Panc1 (cell line): ENCODE measurements around the gene ARMCX2. TPM values are rescaled to one million over a fixed set of nuclear protein-coding genes. Genes with fewer than 3 reads are reported as not detected.

Experiments
- ATAC-seq: fragments of 200-7000 bp; cut with Tn5 transposase; 2 replicates; pipeline ENCODE4 v1.9.1; 2020; ENCODE audit warnings: mild to moderate bottlenecking, moderate library complexity
- BruUV-seq: library from RNA; stranded (reverse); fragments of 400-500 nt; replicated peaks from 2 replicates; lab custom pipeline; 2021; lab: Mats Ljungman, UMichigan
- CTCF ChIA-PET: fragments of 300-600 bp; sonication (Branson Sonifier 250); formaldehyde crosslinking; loops from one replicate; lab custom pipeline; 2022; ENCODE audit warnings: antibody characterized with exemption; lab: Charles Lee
- POLR2A ChIA-PET: fragments of 300-600 bp; sonication (Branson Sonifier 250); formaldehyde crosslinking; loops from one replicate; lab custom pipeline; 2022; ENCODE audit warnings: antibody characterized with exemption; lab: Charles Lee
- DNase-seq: peaks from one replicate; pipeline ENCODE4 v3.0.0-alpha.2; 2010; ENCODE audit warnings: low read depth, low spot score
- H3K27ac ChIP-seq: 2 replicates; pipeline ENCODE4 v1.5.1; 2011; ENCODE audit warnings: mild to moderate bottlenecking, low read length, inconsistent platforms
- H3K27me3 ChIP-seq: fragments of 200-500 bp; sonication (Bioruptor generic); 2 replicates; pipeline ENCODE4 v1.6.0; 2014; ENCODE audit warnings: low read length, inconsistent platforms; ENCODE audit not compliant: control insufficient read depth, insufficient read depth
- H3K36me3 ChIP-seq: fragments of 200-500 bp; sonication (Bioruptor generic); 2 replicates; pipeline ENCODE4 v1.5.1; 2014; ENCODE audit warnings: inconsistent platforms, mild to moderate bottlenecking, low read length, moderate library complexity; ENCODE audit not compliant: control insufficient read depth, insufficient read depth
- H3K4me1 ChIP-seq: 2 replicates; pipeline ENCODE4 v1.5.1; 2011; ENCODE audit warnings: inconsistent platforms, mild to moderate bottlenecking, low read length, moderate library complexity; ENCODE audit not compliant: control insufficient read depth, insufficient read depth
- H3K4me3 ChIP-seq, 2 experiments: 2 replicates each; pipeline ENCODE4 v1.5.1; 2011 to 2012; ENCODE audit warnings: low read depth in 2 of 2, low read length in 2 of 2, mild to moderate bottlenecking in 2 of 2, inconsistent platforms in 1 of 2, moderate library complexity in 1 of 2
- H3K9me3 ChIP-seq: fragments of 200-500 bp; sonication (Bioruptor generic); 2 replicates; pipeline ENCODE4 v1.5.1; 2014; ENCODE audit warnings: low read depth, mild to moderate bottlenecking, inconsistent platforms, low read length, moderate library complexity; ENCODE audit not compliant: control insufficient read depth, insufficient read depth
- POLR2AphosphoS5 ChIP-seq: IDR thresholded peaks from 2 replicates; pipeline ENCODE4 v1.6.1; 2012; ENCODE audit warnings: mild to moderate bottlenecking, low read depth, low read length, moderate library complexity
- SIN3A ChIP-seq: IDR thresholded peaks from 2 replicates; pipeline ENCODE4 v1.6.1; 2012; ENCODE audit warnings: low read depth, mild to moderate bottlenecking, low read length, moderate library complexity, borderline replicate concordance; ENCODE audit not compliant: insufficient read depth
- TCF7L2 ChIP-seq: IDR thresholded peaks from 2 replicates; pipeline ENCODE4 v1.6.1; 2011; ENCODE audit warnings: mild to moderate bottlenecking, low read depth, low read length, inconsistent platforms
- in situ Hi-C: cut with HindIII; loops from 2 replicates; pipeline ENCODE4 v1.10.0; 2016; ENCODE audit warnings: low sequenced_read_pairs, low pct_unique_long_range_greater_than_20kb
- intact Hi-C: fragments of 100-400 bp; cut with micrococcal nuclease; formaldehyde crosslinking; loops from one replicate; pipeline ENCODE4 v1.10.0; 2022; ENCODE audit not compliant: unreplicated experiment
- total RNA-seq: library from RNA; stranded (reverse); gene quantifications from one replicate; pipeline ENCODE4 v1.2.1, GENCODE V29; 2021; ENCODE audit not compliant: unreplicated experiment
- TF ChIP-seq, protein P1 (sequence below), 2 experiments: IDR thresholded peaks; 2 replicates each; pipeline ENCODE4 v1.6.1; 2011 to 2012; ENCODE audit warnings: low read depth in 2 of 2, control low read depth in 1 of 2, low read length in 1 of 2, mild to moderate bottlenecking in 1 of 2, moderate library complexity in 1 of 2; ENCODE audit not compliant: insufficient read depth in 1 of 2
- TF ChIP-seq, protein P2 (sequence below): fragments of 450-650 bp; IDR thresholded peaks from 2 replicates; pipeline ENCODE4 v1.5.1; 2017; ENCODE audit warnings: mild to moderate bottlenecking

ARMCX2 gene
- total RNA-seq, 1 experiment from 2014 or later, result 1.0 TPM

DNA sequence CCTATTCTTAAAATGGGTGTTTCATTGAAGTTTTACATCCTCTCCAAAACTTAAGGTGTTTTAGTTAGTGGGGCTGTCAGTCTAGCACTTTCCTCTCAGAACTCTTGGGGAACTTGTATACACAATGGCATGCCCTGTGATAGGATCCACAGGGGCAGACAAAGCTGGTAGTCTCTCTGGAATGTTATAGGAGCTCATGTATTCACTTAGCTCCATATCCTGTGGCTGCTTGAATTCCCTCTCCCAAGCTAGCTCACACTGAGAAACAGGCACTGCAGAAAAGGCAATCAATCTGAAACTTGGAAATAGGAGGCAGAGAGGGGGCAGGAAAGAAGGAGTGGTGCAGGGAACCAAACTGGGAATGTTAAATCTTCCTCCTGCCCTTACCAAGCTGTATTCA lies 26.3 kb upstream of the ARMCX2 start:
- Histone ChIP-seq H3K4me3 (no peak overlapping the region), H3K27me3 (peaks cover 7% of the 10 kb centered on the region; the same call in 1 of the 2 replicates), H3K36me3 (no peaks in the 10 kb centered on the region), H3K27ac (no peak overlapping the region), H3K4me1 (no peaks in the 10 kb centered on the region), H3K9me3 (no peaks in the 10 kb centered on the region)
- TF ChIP-seq, protein P1, sequence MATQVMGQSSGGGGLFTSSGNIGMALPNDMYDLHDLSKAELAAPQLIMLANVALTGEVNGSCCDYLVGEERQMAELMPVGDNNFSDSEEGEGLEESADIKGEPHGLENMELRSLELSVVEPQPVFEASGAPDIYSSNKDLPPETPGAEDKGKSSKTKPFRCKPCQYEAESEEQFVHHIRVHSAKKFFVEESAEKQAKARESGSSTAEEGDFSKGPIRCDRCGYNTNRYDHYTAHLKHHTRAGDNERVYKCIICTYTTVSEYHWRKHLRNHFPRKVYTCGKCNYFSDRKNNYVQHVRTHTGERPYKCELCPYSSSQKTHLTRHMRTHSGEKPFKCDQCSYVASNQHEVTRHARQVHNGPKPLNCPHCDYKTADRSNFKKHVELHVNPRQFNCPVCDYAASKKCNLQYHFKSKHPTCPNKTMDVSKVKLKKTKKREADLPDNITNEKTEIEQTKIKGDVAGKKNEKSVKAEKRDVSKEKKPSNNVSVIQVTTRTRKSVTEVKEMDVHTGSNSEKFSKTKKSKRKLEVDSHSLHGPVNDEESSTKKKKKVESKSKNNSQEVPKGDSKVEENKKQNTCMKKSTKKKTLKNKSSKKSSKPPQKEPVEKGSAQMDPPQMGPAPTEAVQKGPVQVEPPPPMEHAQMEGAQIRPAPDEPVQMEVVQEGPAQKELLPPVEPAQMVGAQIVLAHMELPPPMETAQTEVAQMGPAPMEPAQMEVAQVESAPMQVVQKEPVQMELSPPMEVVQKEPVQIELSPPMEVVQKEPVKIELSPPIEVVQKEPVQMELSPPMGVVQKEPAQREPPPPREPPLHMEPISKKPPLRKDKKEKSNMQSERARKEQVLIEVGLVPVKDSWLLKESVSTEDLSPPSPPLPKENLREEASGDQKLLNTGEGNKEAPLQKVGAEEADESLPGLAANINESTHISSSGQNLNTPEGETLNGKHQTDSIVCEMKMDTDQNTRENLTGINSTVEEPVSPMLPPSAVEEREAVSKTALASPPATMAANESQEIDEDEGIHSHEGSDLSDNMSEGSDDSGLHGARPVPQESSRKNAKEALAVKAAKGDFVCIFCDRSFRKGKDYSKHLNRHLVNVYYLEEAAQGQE (IDR thresholded peaks at IDR 0.05; ENCODE audit: insufficient read depth in 1 of 2, low read depth in 2 of 2, low read length in 1 of 2), result no peak
- no peak for DNase-seq
- POLR2A ChIA-PET, result no interaction called here
- CTCF ChIA-PET, result no interaction called here
- in situ Hi-C loops (no loop called here), intact Hi-C loops (no loop called here)
- ATAC-seq, result no peak
- BruUV-seq, result no TSS peak

DNA sequence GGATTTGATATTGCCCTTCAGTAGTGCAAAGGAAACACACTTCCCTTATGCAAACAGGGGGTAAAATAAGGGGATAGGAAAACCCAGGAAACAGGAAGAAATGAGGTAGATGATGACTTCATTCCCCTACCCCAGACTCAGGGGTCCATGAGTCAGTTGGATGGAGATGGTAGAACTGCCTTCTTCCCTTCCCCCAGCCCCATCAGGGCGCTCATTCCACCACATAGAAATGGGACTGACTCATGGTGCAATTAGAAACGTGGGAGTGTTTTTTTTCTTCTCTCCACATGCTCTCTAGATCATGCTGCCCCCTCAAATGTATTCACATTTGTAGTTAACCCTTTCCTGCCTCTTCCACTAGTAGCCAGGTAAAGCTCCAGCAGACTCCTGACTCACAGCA lies 23.1 kb upstream of the ARMCX2 start:
- Histone ChIP-seq H3K9me3 (no peaks in the 10 kb centered on the region), H3K4me1 (no peaks in the 10 kb centered on the region), H3K27me3 (peaks cover 3% of the 10 kb centered on the region; the same call in 1 of the 2 replicates), H3K36me3 (no peaks in the 10 kb centered on the region), H3K4me3 (no peak overlapping the region), H3K27ac (no peak overlapping the region)
- ChIA-PET POLR2A (no interaction called here), CTCF (no interaction called here)
- BruUV-seq, result no TSS peak
- ATAC-seq, result no peak
- no peak for DNase-seq
- TF ChIP-seq TCF7L2 (no peak), POLR2AphosphoS5 (no peak), SIN3A (no peak)
- TF ChIP-seq, protein P2, sequence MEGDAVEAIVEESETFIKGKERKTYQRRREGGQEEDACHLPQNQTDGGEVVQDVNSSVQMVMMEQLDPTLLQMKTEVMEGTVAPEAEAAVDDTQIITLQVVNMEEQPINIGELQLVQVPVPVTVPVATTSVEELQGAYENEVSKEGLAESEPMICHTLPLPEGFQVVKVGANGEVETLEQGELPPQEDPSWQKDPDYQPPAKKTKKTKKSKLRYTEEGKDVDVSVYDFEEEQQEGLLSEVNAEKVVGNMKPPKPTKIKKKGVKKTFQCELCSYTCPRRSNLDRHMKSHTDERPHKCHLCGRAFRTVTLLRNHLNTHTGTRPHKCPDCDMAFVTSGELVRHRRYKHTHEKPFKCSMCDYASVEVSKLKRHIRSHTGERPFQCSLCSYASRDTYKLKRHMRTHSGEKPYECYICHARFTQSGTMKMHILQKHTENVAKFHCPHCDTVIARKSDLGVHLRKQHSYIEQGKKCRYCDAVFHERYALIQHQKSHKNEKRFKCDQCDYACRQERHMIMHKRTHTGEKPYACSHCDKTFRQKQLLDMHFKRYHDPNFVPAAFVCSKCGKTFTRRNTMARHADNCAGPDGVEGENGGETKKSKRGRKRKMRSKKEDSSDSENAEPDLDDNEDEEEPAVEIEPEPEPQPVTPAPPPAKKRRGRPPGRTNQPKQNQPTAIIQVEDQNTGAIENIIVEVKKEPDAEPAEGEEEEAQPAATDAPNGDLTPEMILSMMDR, result no peak
- TF ChIP-seq, protein P1 (IDR thresholded peaks at IDR 0.05; ENCODE audit: insufficient read depth in 1 of 2, low read depth in 2 of 2, low read length in 1 of 2), result no peak
- intact Hi-C loops (no loop called here), in situ Hi-C loops (no loop called here)
